ENCODE measurements around the gene TTC31.
"Not testable (repeated sequence)": the region's sequence is repeated elsewhere in the genome, so short reads cannot be mapped to it uniquely, and the experiment has no call there.

TTC31 gene

DNA sequence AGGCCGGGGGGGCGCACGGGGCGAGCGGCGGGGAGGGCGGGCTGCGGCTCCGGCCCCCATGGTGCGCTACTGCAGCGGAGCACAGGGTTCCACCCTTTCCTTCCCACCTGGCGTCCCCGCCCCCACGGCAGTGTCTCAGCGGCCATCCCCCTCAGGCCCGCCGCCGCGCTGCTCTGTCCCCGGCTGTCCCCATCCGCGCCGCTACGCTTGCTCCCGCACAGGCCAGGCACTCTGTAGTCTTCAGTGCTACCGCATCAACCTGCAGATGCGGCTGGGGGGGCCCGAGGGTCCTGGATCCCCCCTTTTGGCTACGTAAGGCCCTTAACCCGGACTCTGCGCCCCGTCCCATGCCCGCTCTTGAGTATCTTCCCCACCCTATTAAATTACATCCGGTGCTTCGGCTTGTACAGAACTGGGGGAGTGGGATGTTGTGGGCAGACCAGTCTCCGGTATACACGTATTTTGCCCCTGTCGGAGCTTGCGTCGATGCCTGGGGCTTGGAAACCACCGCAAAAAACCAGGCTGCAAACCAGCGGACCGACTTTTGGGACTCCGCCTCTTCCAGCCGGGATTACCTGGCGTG, 25.2 kb upstream of the TTC31 start:
- DNase-seq = no peak

DNA sequence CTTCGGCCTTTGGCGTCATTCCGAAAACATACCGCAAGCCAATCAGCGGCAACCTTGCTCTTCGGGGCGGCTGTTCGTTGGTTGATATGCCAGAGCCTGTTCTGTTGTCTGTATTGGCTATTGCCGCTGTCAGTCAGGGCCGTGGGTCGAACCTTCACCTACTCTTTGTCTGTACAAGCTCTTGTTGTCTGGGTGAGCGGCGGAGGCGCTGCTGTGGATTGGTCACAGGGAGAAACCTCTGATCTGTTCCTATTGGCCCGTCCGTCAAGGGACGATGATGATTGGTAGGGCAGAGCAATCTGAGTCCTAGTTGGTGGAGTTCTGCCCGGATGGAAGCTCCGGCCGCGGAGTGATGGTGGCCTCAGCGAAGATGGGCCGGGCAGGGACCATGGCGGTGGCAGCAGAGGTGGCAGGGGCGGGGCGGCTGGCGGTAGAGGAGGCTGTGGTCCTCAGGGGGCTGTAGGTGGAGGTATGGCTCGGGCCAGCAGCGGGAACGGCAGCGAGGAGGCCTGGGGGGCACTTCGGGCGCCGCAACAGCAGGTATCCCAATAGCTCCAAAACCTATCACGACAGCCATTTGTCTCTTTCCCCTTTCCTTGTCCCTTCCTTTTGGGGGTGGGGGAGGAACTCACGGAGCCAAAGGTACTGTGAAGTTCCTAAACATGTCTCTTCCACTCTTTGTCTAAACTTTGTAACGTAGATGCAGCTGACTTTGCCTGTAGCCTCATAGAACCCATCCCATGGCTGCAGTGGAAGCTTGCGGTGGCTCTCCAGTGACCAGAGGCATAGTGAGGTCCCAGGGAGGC, 24.5 kb upstream of the TTC31 start, which contains the start of gene WBP1:
Gene WBP1 (plus strand): TSS at position 307 of the 806 bp plus-strand sequence. CDS start 165 bp downstream, at position 472.
- peak; percentile 100 for DNase-seq

DNA sequence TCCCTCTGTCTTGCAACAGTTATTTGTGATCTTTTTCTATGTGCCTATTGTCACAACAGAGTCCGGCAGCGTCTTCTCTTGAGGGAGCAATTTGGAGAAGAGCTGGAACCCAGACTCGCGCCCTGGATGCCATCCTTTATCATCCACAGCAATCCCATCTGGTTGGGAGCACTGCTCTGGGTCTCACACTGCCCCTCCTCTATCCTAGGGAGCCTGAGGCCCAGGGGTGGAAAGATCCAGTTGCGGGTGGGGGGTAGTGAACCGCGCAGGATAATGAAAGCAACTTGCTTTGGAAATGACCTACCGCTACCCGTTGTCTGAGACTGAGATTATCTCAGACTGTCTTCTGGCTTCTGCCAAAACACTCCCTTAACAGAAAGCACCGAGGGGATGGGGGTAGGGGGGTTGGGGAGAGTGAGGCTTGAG, 23.9 kb upstream of the TTC31 start:
- DNase-seq = peak; percentile 54

DNA sequence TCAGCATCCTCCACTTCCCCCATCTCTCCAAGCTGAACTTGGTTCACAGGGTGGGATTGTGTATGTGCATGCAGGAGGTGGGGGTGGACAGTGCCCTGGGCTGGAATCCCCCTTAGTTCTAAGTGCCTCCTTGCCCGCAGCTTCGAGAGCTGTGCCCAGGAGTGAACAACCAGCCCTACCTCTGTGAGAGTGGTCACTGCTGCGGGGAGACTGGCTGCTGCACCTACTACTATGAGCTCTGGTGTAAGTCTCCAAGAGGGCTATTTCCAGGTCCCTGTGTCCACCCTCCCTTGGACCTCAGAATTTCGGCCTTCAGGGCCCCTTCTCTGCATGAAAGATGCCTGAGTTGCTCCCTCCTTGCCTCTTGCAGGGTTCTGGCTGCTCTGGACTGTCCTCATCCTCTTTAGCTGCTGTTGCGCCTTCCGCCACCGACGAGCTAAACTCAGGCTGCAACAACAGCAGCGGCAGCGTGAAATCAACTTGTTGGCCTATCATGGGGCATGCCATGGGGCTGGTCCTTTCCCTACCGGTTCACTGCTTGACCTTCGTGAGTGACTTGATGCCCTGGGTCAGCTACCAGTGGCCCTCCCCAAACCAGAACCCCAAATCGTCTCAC, 23.3 kb upstream of the TTC31 start:
- DNase-seq = not testable (repeated sequence)

DNA sequence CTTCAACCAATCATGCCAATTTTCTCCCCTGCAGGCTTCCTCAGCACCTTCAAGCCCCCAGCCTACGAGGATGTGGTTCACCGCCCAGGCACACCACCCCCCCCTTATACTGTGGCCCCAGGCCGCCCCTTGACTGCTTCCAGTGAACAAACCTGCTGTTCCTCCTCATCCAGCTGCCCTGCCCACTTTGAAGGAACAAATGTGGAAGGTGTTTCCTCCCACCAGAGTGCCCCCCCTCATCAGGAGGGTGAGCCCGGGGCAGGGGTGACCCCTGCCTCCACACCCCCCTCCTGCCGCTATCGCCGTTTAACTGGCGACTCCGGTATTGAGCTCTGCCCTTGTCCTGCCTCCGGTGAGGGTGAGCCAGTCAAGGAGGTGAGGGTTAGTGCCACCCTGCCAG, 22.7 kb upstream of the TTC31 start:
- not testable (repeated sequence) for DNase-seq

DNA sequence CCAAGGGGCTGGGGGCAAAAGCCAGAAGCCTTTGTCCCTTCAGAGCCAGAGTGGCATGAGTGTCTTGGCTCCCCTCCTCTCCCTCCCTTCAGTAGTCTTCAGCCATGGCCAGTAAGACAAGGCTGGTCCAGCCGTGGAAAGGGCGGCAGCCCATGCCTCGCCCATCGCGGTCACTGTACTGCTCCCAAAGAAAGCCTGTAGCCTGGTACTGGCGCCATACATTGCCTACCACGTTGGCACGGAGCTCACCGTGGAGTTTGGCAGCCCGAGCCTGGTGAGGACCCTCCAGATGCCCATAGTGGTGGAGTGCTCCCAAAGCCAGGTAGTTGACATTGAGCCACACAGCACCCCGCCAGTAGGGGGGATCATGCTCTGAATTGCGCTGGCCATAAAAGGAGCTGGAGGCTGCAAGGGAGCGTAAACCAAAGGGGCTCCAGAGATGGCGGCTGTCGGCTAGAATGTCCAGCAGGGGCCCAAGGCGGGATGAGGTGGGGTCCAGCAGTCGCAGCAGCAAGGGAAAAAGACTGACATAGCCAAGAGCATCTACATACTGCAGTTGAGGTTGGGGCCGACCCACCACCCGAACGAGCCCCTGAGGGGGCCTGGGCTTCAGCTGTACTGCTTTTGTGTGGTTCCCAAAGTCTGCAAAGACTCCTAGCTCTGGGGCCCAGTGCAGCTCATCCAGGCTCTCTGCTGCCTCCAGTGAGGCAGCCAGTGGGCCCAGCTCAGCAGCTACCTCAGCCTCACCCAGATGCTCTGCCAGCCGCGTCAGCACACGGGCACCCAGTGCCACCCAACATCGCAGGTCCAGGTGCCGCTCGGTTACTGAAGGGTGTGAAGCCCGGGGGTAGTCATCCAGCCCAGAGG, 21.5 kb upstream of the TTC31 start:
- DNase-seq = no peak

DNA sequence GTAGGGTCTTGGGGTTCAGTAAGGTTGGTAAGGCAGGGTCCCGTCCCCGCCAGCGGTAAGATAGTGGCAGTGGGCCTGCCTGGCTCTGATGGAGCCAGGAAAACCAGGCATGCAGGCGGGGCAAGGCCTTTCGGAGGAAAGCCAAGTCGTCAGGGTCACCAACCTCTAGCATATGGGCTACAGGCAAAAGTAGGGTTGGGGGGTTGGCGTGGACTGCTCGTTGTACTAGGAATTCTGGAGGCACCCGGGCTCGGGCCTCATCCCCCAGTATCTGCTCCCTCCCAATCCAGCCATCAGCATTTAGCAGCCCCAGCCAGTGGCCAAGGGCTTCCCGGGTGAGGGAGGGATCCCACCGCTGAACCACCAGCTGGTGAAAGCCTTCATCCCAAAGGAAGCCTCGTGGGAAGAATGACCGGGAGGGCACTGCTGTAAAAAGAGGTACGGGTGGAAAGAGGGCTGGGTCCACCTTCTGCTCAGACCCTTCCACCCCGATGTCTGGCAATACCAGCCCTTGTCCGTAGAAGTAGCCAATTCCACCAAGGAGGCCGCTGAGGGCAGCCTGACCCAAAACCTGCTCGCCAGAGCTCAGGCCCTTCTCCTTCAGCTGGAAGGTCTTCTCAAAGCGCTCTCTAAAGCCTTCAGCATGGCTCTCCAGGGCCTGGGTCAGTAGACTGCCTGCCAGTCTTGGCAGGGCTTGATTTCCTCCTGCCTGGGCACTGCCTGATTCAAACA, 20.7 kb upstream of the TTC31 start:
- no peak for DNase-seq

DNA sequence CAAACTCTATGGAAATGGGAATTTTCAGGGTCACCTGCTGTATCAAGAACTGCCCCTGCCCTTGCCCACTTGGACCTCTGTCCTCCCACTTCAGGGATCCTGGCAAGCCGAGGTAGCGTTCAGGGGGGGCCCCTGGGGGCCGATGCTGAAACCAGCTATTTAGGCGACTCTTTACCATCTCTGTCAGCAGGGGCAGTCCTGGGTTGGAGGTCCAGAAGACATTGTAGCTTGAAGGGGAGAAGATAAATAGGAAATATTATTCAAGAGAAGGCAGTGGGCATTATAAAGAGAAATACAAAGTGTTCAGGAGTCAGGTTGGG, 20.1 kb upstream of the TTC31 start:
- DNase-seq = no peak

DNA sequence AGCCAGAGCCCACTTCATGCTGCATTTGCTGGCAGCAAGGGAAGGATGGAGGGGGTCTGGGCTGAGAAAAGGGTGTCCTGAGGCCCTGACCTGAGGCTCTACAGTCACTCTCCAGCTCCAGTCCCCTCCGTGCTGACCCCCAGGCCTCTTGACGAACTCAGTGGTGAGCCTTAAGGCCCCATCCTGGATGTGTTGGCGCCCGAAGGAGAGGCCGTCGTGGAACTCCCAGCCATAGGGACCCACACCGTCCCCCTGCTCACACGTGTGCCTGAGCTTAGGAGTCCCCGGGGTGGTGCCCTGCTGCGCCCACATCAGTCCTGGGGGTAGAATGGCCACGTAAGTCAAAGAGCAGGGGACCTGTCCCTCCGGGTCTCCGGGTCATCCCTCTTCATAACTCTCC, 18.5 kb upstream of the TTC31 start:
- DNase-seq = no peak

DNA sequence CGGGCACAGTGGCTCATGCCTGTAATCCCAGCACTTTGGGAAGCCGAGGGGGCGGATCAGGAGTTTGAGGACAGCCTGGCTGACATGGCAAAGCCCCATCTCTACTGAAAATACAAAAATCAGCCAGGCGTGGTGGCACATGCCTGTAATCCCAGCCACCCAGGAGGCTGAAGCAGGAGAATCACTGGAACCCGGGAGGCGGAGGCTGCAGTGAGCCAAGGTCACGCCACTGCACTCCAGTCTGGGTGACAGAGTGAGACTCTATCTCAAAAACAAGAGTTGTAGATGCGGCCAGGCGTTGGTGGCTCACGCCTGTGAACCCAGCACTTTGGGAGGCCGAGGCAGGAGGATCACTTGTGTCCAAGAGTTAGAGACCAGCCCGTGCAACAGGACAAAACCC, 12.1 kb upstream of the TTC31 start:
- DNase-seq = not testable (repeated sequence)

DNA sequence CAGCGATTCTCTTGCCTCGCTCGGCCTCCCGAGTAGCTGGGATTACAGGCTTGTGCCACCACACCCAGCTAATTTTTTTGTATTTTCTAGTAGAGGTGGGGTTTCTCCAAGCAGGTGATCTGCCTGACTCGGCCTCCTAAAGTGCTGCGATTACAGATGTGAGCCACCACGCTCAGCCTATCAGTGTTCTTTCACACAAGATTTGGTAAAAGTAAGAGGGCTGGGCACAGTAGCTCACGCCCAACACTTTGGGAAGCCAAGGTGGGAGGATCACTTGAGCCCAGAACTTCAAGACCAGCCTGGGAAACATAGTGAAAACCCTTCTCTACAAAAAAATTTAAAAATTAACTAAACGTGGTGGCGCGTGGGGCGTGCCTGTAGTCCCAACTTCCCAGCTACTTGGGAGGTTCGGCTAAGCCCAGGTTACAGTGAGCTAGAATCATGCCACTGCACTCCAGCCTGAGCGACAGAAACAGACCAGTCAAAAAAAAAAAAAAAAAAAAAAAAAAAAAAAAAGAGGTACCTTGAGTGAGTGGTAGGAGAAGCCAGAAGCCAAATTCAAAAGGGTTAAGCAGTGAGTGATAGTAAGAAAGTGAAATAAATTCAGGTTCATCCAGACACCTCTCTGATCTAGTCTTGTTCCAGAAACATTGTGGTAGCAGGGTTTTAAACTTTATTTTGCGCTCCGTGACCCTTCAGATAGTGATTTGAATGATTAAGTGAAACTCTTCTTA, 11.4 kb upstream of the TTC31 start:
- DNase-seq = no peak

DNA sequence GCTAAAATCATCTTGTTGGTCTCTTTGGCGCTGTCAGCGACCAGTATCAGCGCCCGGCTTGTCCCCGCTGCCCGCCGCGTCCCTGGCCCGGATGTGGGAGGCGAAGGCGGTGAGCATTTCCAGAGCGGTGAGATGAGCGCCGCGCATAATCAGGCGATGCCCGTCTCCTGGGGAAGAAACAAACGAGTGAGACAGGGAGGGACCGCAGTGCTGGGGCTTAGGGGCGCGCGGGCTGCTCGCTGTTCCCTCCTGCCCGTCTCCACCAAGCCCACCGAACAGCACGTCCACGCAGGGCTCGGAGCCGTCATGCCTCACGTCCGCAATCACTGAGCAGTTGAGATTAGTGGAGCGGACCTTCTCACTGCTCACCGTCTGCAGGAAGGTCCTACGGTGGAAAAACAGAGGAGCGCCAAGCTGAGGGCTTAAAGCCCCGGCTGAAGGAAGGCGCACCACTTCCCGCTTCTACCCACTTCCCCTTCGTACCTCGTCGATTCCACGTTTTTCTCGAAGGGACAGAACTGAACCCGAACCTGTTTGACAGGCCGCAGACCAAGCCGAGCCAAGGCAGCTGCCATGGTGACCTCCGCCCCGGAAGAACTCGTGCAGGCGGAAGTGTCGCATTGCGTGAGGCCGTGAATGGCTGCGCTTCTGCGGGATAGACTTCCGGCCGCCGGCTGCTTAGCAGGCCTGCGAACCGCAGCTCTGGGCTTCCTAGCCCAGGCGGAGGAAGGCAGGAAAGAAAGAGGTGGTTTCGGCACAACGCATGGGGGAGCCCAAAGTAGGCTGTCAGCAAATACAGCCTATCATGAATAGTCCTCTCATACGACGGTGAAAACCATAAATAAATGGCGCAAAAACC, 10.6 kb upstream of the TTC31 start, which contains the start of gene MRPL53:
Gene MRPL53 (minus strand): TSS at position 595 of the 859 bp plus-strand sequence. CDS start 20 bp downstream, at position 575.
- DNase-seq = peak; percentile 99

DNA sequence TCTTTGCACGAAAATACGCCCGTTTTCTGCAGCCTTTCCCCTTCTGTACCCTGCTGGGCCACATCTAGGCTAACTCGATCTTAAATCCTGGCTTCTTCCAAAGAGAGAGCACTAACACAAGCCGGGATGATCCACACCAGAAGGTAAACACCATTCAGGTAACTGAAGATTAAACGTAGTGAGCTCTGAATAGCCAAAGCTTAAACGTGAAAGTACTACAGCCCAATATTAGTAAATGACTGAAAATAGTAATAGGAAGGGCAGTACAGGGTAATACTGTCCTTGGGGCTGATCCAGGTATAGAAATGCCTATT, 10.0 kb upstream of the TTC31 start:
- no peak for DNase-seq

DNA sequence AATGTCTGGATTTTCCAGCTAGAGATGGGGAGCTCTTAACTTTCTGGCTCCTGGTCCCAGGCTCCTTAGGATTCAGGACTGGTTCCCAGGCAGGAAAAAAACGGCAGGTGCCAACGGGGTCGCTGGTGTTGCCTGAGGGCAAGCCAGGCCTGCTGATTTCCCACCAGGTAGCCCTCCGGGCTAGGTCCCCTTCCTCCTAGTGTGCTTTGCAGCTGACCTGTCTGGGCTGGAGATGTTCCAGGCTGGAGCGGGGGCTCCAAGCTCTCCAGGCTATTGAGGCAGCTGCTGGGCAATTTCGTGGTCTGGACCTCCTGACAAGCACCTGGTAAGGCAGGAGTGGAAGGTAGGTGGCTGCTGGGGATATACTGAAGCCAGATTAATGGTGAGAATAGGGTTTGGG, 8.4 kb upstream of the TTC31 start:
- DNase-seq = no peak

DNA sequence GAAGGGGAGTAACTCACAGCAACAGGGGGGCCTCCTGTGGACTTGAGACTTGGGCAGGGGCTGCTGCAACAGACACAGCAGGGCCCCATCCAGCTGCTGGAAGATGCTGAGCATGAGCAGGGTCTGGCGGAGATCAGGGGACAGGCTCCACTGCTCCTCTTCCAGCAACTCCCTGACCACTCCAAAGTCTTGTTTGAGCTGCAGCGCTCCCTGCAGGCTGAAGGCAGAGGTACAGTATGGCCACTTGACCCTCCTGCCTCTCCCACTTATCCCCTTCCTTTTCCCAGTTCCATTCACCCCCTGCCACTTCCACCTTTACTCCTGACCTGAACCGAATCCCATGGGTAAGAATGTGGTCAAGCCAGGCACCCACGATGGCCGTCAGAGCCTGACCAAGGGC, 8.0 kb upstream of the TTC31 start:
- no peak for DNase-seq

DNA sequence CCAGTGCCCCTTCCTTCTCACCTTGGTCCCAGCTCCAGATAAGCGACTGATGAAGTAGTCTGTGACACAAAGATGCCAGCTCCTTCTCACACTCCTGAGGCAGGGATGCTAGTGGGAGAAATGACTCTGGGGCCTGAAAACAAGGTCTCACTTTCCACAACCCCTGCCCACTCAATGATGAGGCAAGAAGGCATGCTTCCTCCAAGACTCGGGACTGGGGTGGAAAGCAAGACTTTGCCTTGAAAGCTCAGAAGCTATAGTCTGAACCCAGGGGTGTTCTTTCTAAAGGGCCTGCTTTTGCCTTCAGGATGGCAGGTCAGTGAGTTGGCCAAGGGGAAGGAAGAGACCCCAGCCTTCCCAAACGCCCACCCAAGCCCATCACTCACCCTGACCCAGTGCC, 1.4 kb upstream of the TTC31 start:
- DNase-seq = no peak

DNA sequence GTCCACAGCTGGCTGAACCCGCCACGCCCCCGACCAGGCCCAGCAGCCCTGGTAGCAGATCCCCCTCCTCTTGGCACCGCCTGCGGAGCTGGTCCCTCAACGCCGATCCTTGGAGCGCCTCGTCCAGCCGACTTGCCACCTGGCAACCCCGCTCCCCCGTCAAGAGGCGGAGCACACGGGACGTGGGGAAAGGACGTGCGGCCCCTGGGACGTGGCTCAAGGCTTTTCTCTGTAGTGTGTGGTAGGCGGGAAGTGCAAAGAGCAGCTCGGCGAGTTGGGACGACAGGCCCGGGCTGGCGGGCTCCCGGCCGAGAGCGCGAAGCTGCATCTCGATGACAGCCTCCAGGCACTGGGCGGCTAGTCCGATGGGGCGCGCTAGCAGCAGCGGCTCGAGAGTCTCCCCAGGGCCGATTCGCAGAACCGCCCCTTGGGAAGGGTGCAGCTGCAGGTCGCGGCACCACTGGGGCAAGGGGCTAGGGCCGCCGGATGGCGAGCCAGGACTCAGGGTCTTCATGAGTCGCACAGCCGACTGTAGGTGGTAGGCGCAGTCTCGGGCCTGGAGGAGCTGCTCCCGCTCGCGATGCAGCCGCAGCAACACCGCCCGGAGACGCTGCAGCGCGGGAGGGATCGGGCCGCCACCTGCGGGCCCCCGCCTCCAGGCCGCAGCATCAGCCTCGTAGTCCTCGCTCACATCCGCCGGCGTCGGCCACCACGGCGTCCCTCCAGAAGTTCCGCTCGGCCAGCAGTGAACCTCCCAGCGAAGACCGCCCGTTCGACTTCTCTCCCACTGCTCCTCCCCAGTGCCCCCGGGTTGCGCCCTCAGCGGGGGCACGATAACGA, 700 bp upstream of the TTC31 start:
- no peak for DNase-seq

DNA sequence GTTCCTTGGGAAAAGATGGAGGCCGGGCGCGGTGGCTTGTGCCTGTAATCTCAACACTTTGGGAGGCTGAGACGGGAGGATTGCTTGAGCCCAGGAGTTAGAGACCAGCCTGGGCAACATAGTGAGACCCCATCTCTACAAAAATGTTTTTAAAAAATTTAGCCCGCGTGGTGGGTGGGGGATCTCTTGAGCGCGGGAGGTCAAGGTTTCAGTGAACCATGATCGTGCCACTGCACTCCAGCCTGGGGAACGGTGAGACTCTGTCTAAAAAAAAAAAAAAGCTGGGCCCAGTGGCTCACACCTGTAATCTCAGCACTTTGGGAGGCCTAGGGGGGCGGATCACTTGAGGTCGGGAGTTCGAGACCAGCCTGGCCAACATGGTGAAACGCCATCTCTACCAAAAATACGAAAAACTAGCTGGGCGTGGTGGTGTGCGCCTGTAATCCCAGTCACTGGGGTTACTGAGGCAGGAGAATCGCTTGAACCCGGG, 839 bp downstream of the TTC31 start:
- DNase-seq = not testable (repeated sequence)

DNA sequence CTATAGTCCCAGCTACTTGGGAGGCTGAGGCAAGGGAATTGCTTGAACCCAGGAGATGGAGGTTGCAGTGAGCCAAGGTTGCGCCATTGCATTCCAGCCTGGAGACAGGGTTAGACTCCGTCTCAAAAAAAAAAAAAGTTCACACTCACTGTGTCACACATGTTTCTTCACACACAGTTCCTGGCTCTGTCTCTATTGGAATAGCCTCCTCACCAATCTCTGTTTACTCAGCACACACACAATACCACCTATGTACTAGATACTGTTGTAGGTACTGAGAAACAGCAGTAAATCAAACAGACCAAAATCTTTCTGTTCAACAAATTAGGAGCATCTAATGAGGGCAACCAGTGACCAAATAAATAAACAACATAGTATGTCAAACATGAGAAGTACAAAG, 3.3 kb downstream of the TTC31 start:
- DNase-seq = no peak

Measured in eye (tissue), 1 donor.